ENCODE data around the gene HPCA.

Gene HPCA

DNA sequence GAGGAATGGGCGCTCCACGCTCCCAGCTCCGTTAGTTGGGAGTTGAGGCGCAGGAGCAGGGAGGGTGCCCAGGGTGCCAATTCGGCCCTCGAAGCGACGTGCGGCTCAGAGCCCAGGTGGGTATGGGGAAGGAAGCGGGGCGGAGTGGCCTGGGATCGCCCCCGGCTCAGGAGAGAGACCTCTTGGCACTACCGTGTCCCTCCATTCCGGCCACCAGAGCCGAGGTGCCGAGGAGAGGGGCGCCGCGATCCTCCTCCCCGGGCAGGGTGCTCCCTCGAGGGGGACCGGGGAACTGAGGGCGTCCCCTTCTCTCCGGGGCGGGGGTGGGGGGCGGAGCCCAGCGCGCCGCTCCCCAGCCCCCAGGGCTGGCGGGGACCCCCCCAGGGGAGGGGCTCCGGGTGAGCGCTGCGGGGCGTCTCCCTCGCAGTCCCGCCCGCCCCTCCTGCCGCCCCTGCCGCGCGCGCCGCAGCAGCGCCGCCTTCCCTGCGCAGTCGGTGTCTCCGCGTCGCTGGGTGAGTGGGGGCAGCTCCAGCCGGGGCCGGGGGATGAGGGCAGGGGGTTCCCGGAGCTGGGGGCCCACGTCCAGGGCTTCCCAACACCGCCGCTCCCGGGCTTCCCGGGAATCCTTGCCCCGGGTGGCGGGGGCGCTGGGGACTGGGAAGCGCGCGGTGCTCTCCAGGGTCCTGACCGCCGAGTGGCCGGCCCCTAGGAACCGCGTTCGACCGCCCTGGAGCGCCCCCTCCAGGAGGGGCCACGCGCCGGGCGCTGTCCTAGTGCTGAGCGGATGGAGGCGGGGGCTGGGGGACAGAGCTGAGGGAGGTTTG is at the start of gene HPCA:
HPCA (plus strand) TSS at position 488 of the 824 bp plus-strand sequence. CDS start 2,408 bp downstream, outside the sequence.
- DNase-seq, result peak in 1 of 2 experiments; percentile 80

DNA sequence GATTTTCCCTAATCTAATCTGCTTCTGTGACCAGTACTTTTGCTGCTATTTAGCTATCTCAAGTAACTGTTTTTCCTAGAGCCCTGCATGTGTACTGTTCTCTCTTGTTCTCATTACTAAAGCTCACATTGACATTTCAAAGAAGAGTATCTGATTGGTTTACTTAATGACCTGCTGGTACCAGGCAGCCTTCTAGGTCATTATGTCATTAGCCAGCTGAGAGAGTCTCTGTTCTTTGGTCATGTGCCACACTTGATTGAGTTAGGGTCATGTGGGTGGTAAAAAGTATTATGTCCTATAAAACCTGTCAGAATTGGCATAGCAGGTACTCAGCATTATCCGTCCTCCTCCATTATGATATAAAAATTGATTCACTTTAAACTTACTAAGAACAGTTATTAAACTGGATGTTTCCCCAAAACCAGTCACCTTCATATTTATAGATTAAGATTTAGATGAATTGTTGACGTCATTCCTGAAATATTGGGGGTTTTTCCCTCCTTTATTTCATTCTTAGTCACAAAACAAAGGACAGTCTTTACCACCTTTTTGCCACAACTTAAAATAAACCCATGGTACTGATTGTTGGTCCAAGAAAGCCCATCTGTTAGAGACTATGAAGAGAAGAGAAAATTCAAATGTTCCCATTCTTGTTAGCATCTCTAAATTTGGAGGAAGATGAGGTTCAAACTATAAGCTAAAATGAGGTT is 37.8 kb upstream of the HPCA start:
- no peak for DNase-seq

DNA sequence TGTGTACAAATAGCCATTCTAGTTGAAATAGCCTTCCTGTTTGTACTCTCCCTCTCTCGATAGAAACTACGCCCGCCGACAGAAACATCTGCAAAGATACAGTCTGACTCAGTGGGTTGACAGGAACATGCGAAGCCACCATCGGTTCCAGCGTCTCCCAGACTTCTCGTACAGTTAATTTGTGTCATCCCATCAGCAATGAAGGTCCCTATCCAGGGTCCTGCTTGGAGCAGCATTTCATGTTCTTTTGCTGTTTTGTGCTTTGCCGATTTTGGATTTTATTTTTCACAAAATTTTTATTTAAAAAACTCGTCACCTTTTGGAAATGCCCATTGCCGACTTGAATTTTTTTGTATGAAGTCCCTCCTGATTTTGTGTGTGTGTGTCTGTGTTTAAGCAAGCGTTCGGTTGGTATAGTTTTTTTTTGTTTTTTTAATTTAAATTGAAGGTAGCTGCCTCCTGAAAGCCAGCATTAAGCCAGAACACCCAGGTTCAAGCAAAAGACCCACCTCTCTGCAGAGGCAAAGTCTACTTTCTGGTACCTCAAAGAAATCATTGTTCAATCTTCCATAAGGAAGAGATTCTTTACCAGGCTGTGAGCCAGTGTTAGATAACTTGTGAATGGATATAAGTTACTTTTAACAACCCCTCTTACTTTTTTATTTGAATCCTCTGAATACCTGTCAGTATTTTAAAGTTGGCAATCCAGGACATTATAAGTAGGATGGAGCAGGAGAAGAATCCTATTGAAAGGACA is 30.3 kb upstream of the HPCA start:
- DNase-seq, result no peak

DNA sequence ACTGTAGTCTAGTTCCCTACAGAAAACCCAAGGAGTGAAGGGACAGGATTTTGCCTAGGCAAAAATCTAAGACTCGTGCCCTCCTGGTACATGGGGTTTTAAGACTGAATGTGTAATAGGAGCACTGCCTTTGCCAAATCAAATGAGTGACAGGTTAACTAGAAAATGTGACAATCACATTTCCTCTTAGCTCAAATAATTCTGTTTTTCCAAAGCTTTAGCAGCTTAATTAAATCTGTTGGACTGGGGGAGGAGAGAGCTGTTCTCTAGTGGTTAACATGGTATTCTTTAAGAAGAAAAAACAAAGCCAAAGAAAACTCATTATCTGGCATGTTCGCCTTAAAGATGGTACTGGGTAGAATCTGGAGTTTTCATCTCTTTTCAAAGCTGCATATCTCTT is 28.2 kb upstream of the HPCA start:
- no peak for DNase-seq

DNA sequence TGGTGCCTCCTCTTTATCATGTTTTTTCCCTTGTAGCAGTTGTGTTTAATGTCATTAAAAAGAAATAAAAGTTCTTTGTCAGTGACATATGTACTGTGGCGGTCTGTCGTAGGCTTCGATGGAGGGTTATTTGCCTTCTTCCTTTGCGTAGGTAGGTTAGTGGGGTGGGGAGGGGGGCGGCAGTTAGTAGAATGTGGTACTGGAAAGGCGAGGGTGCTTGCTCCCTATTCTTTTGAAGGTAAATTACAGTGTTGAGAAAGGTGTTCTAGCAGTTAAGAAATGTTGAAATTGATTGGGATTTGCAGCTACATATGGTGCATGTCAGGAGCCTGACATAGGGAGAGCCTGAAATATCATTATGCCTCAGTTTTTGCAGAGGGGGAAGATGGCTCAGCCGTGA is 27.5 kb upstream of the HPCA start:
- DNase-seq, result no peak

DNA sequence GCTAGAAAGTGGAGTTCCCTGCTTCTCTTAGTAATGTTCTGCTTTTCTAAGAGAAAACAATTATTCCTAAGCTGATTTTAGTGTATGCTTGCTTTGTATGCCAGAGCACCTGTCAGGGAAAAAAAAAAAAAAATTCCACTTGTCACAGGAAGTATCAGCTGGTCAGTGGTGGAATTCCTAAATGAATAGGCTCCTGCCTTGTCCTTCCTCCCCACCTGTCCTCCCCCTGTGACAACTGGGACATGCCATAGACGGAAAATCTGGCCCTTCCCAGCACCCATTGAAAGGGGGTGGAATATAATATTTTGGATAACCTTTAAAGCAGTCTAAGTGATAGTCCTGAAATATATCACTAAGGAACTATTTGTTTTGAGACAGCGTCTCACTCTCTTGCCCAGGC is 26.4 kb upstream of the HPCA start:
- no peak for DNase-seq

DNA sequence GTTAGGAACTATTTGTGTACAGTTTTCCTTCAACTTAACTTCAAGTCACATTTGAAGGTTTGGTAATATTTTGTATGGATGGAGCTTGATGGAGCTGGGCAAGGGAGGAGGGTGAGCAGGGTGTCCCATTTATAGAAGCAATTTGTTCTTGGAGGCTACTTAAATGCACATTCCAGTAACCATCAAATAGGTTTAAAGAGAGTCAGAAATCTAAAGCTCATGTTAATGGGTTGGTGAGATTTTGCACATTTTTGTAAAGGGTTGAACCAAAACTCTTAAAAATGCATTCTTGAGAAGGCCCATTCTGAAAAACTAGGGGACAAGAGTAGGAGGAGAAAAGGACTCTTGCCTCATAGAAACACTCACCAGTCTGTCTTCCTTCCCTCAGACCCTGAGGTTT is 25.7 kb upstream of the HPCA start:
- no peak for DNase-seq

DNA sequence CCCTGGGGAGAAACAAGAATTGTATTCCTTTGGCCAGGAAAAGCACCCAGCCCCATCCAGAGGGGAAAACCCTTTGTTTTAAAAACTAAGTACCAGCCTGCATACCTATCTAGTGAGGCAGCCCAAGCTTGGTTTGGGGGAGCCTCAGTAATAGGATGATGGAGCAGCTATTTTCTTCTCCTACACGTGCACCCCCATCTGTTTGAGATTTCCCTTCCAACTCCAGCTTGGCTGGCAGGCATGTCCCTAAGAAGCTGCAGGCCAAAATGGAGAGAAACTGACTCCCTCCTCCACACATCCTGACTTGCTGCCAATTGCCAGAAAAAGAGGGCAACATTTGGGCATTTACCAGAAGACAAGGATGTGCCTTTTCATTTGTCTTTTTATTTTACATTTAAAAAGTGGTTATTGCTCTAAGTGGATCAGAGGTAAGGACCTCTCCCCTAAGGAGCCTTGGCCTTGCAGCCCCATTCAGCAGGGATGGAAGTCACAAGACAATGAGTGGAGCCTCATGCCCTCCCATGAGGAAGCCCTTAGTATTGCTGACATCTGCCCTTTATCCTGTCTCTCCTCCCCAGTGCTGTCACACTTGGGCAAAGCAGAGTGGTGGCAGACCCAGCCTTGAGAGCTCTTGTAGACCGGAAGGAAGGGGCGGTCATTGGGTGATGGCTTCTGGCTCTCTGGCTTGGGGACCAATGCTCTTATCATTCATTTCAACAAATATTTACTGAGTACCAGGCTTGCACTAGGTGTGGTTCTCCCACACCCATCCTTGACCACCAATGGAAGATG is 24.2 kb upstream of the HPCA start:
- DNase-seq, result no peak

DNA sequence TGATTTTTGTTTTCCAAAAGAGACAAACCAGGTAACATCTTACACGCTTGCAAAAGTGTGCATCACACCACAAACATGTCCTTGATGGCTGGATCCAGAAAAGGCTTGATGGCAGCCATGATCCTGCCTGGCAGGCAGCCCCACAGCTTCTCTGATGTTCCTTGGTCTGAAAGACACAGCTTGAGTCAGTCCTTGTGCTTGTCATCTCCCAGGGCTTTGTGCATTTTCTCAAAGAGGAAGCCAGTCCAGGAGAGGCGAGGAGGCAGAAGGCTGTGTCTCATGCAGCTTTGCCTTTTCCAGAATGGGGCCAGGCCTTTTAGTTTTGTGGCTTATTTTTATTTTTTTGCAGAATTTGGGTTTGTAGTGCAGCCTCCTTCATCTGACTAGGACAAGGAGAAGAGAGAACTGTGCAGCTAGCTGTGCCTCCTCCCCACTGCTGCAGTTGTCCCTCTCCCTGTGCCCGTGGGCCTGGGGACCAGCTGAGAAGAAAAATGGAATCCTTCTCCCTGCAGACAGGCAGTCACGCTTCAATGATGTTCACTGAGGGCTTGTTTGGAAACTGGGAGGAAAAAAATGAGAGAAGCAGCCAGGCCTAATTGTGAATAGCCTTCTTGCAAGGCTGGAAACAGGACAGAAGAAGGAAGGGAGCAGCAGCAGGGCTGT is 22.9 kb upstream of the HPCA start:
- DNase-seq, result no peak

DNA sequence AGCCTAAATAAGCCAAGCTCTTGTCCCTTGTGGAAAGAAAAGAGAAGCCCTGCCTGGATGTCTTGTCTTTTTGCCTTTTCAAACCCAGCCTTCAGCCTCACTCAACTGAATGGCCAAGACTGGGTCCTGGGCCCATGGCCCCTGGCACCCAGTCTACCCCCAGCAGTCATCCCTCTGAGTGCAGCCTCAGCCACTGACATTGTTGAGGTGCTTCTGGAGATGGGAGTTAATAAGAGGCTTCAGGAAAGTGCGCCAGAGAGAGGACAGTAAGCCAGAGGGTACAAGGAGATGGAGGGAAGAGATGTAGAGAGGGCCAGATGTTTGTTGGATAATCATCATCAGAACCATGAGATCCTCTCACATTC is 22.4 kb upstream of the HPCA start:
- DNase-seq, result no peak

DNA sequence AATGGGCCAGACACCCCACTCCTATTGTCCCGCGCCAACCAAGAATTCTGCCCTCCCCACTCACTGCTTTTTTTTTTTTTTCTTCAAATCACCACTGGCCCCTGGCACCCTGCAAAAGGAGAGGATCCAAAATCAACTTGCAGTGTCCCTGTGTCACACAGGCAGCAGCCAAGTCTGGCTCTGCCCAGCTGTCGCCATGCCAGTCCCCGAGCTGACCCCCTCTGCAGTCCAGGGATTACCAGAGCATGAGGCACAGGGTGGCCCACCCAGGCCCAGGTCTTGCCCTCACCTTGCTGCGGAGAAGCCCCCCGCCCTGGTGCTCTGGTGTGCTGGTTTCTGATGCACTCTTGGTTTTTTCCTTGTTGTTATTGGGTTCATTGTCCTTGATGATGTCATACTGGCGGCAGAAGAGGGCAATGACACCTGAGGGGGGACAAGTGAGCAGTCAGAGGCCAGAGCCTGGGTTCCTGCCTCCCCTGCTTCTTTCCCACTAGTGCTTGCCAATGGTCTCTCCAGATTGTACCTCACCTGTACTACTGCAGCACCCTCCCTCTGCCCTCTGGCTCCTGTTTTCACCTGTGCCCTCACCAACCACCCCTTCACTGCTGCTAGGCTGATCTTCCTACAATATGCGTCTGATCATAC is 21.8 kb upstream of the HPCA start:
- no peak for DNase-seq

DNA sequence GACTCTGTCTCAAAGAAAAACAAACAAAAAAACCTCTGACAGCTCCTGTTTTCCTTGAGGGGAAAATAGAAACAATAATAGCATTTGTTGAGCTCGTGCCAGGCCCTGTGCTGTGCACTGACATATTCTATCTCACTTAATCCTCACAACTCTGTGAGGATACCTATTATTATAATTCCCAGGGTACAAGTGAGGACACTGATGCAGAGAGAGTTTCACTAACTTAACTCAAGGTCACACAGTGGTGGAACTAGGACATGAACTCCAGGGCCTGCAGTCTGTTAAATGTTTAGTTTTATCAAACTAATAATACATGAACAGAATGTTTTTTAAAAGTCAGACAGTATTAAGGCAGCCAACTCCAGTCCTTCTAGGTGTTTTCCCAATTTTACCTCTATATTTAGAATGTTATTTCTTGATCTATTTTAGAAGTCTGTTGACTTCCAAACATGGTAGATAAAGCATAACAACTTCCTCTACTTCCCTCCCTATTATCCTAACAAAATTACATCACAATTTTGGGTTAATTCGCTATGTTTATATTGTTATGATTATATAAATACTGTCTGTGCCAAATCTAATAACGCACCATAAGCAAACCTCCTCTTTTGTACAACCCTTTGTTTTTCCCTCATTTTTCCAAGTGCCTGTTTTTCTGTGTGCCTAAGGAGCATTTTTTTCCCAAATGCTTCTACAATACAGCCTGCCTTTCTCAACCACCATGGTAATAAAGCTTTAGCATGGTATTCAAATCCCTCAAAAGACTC is 20.5 kb upstream of the HPCA start:
- DNase-seq, result no peak

DNA sequence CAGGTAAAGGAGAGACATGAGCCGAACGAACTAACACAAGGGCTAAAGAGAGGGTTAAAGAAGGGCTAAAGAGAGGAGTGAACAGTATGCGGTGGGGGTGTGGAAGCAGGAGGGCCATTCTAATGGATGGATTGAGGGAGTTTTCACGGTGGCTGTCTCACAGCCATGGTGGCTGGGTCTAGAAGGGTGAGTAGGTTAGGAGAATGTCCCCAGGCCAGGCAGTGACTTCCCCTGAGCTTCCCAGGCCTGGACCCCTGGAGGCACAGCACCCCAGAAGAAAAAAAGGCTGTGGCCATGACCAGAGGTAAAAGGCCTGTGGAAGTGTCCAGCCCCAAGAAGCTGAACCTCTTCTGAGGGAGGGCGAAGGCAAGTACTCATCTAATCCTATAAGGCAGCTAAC is 19.1 kb upstream of the HPCA start:
- no peak for DNase-seq

DNA sequence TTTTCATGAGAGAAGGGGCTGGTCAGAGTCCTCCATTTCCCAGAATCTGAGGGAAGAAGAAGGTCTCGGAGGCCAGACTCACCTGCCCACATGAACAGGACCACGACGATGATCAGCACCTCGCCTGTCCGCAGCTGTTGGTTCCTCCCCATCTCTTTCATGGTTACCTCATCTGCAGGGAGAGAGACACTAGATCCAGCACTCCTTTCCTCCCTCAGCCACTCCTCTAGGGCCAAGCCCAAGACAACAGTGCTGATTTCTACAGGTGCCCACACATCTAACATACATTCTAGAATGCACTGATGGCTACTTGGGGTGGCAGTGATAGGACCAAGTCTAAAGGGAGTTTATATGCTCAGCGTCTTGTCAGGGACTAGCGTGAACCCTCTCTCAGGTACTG is 18.6 kb upstream of the HPCA start:
- no peak for DNase-seq

DNA sequence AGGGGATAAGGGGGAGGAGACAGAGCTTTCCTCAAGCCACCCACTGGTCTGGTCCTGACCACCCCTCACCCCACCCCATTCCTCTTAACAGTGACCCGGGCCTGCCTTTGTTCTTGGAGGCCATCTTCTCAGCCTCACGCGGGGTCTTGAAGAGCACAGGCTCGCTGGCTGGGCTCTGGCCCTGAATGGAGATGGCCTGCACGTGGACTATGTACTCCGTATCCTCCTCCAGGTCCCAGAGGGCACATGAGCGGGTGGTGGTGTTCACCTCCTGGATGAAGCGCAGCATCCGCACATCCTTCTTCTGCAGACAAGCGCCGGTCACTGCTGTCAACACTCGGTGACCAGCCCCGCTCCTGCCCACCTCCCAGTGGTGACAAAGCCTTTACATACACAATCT is 18.2 kb upstream of the HPCA start:
- no peak for DNase-seq

DNA sequence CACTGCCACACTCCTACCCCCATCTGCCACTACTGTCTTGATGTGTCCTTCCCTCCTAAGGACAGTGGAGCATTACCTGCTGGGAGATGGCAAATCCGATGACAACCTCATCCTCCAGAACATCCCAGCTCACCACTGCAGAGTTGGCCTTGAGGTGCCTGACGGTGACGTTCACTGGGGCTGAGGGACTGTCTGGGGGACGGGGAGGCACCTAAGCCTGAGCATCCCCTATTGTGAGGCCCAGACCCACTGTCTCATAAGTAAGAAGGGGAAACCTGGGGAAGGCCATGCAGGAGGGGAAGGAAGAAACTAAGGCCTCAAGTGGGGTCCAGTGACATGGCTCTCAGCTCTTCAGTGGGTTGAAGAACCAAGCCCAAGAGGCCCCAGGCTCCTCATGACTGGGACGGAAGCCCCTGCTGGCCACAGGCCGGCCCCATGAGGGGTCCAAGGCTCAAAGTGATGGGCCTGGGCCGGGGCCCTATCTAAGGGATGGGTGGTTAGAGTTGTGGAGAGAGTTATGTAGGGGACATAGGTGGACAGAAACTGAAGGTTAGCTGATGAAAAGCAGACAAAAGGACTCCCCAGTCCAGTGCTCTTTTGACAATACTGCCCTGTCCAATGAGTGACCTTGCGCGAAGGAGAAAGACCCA is 17.4 kb upstream of the HPCA start:
- DNase-seq, result no peak

DNA sequence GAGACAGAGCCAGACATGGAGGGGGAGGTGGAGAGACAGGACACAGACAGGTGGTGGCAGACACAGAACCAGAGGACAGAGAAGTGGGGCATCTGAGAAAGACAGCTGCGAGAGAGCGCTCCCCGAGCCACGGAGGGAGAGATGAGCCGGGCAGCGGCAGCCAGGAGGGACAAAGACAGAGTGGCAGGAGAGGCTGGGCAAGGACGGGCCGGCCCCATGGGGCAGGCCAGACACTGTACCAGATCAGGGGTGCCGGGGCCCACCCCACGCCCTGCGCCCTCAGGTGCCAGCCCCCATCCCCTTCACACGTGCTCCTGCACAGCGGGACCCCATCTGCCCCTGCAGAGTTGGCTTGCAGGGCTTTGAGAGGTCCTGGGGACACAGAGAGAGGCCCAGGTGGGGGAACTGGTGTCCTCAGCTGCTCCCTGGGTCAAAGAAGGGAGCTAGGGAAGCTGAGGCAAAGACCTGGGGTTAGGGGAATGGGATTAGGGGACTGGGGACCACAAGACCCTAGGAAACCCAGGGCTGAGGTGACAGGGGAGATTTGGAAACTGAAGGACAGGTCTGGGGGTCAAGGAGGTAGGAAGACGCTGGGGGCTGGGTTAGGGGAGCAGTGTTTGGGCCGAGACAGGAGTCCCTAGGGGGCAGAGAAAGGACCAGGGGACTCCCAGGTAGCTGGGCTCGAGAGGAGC is 16.2 kb upstream of the HPCA start:
- DNase-seq, result peak in 1 of 2 experiments; percentile 23

DNA sequence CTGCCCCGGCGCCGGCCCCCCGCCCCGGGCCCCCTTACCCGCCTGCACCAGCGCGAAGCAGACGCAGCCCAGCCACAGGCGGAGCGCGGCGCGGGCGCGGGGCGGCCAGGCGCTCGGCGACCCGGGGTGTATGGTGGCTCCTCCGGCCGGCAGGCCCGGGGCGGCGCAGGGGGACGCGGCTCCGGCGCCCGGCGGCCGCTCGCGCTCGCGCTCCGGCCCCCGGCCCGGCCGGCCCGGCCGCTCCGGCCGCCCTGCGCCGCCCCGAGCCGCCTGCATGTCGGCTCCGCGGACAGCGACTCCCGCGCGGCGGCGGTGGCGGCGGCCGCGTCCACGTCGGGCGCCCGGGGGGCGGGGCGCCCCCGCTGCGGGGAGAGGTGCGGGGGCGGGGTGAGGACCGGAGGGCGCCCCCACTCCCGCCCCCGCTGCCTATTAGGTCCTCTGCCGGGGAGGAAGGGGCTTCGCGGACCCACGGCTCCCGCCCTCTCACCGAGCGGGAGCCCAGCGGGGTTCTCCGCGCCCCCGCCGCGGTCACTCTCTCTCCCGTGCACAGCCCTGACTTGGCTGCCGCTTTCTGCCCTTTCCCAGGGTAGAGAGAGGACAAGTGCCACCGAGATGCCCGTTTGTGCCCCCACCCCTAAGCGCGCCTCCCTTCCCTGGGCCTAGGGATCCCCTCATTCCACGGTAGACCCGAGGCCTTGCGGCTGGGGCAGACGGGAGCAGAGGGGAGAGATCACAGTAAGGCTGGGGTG is 15.5 kb upstream of the HPCA start, which contains the start of gene FNDC5:
FNDC5 (minus strand) TSS at position 298 of the 749 bp plus-strand sequence.
- DNase-seq, result peak in 1 of 2 experiments; percentile 72
